B cell (primary cell): Measurements from ENCODE around the gene ABHD6. TPM values are rescaled to one million over a fixed set of nuclear protein-coding genes. Genes with fewer than 3 reads are reported as not detected.

Source experiments
- ATAC-seq: fragments of 200-7000 bp; cut with Tn5 transposase; one replicate; pipeline ENCODE4 v1.10.0; 2021; ENCODE audit warnings: low read depth, mild to moderate bottlenecking, moderate number of reproducible peaks, moderate library complexity
- CTCF ChIA-PET: fragments of 350-600 bp; sonication (Branson Sonifier 250); formaldehyde crosslinking; loops from one replicate; lab custom pipeline; 2021; ENCODE audit warnings: antibody characterized with exemption, inconsistent platforms; lab: Charles Lee
- POLR2A ChIA-PET: fragments of 350-600 bp; sonication (Branson Sonifier 250); formaldehyde crosslinking; loops from one replicate; lab custom pipeline; 2021; ENCODE audit warnings: antibody characterized with exemption; lab: Charles Lee
- DNase-seq: peaks from one replicate; pipeline ENCODE4 v3.0.0; 2013
- H2AFZ ChIP-seq: 2 replicates; pipeline ENCODE4 v1.6.1; 2012; ENCODE audit warnings: mild to moderate bottlenecking, low read depth, low read length; ENCODE audit not compliant: insufficient read depth, poor library complexity, severe bottlenecking
- H3K27ac ChIP-seq, 2 donors: 1 replicate in 1 of 2; 2 replicates in 1 of 2; pipeline ENCODE4 v1.5.1; 2012 to 2013; ENCODE audit warnings: low read length in 2 of 2, mild to moderate bottlenecking in 2 of 2, moderate library complexity in 1 of 2
- H3K27me3 ChIP-seq, 4 experiments: fragments of 200-600 bp in 1 of 4; sonication (generic) in 1 of 4; replicated peaks in 1 of 4; 1 replicate in 2 of 4; 2 replicates in 2 of 4; pipeline versions ENCODE4 v1.6.1 to v1.7.0; 2013 to 2016; ENCODE audit warnings: low read length in 3 of 4, mild to moderate bottlenecking in 2 of 4, mixed read lengths in 1 of 4, moderate library complexity in 1 of 4; ENCODE audit not compliant: insufficient read depth in 4 of 4, control insufficient read depth in 3 of 4; ENCODE audit errors: control extremely low read depth in 1 of 4
- H3K36me3 ChIP-seq, 2 experiments: replicated peaks in 1 of 2; 1 replicate in 1 of 2; 2 replicates in 1 of 2; pipeline versions ENCODE4 v1.6.1 to v1.7.1; 2013; ENCODE audit warnings: low read length in 1 of 2; ENCODE audit not compliant: insufficient read depth in 2 of 2, control insufficient read depth in 1 of 2; ENCODE audit errors: control extremely low read depth in 1 of 2, extremely low read depth in 1 of 2
- H3K4me1 ChIP-seq, 2 donors: fragments of 200-600 bp in 1 of 2; sonication (generic) in 1 of 2; 1 replicate in 1 of 2; 2 replicates in 1 of 2; pipeline versions ENCODE4 v1.5.1 to v1.6.1; 2013 to 2017; ENCODE audit warnings: low read length in 2 of 2; ENCODE audit not compliant: control insufficient read depth in 2 of 2, insufficient read depth in 2 of 2
- H3K4me2 ChIP-seq: replicated peaks from 2 replicates; pipeline ENCODE3; 2012; ENCODE audit warnings: mild to moderate bottlenecking, low read depth, low read length; ENCODE audit not compliant: poor library complexity, severe bottlenecking
- H3K4me3 ChIP-seq, 5 experiments: fragments of 200-600 bp in 1 of 5; sonication (generic) in 1 of 5; 1 replicate in 3 of 5; 2 replicates in 2 of 5; pipeline versions ENCODE4 v1.5.1 to v1.7.0; 2011 to 2016; ENCODE audit warnings: low read length in 4 of 5, mild to moderate bottlenecking in 4 of 5, low read depth in 2 of 5, control low read depth in 1 of 5, moderate library complexity in 1 of 5; ENCODE audit not compliant: insufficient read depth in 1 of 5; ENCODE audit errors: control extremely low read depth in 1 of 5, extremely low read depth in 1 of 5
- H3K79me2 ChIP-seq: fragments of 200-600 bp; sonication (generic); one replicate; pipeline ENCODE4 v1.6.0; 2016; ENCODE audit warnings: low read length; ENCODE audit not compliant: control insufficient read depth, insufficient read depth
- H3K9ac ChIP-seq: fragments of 200-600 bp; sonication (generic); 2 replicates; pipeline ENCODE4 v1.6.1; 2017; ENCODE audit warnings: mild to moderate bottlenecking, low read length, moderate library complexity
- H3K9me3 ChIP-seq, 3 donors: one replicate each; pipeline versions ENCODE4 v1.6.1 to v1.7.1; 2013; ENCODE audit warnings: low read length in 2 of 3; ENCODE audit not compliant: control insufficient read depth in 2 of 3, insufficient read depth in 1 of 3; ENCODE audit errors: control extremely low read depth in 1 of 3
- H4K20me1 ChIP-seq: 2 replicates; pipeline ENCODE4 v1.6.0; 2012; ENCODE audit warnings: mild to moderate bottlenecking, low read length; ENCODE audit not compliant: insufficient read depth, control insufficient read depth, poor library complexity, severe bottlenecking
- H3K27ac Mint-ChIP-seq: one replicate; pipeline ENCODE4 v1.8.0; 2021; ENCODE audit warnings: mixed read lengths
- H3K27me3 Mint-ChIP-seq: one replicate; pipeline ENCODE4 v1.8.0; 2021; ENCODE audit warnings: mixed read lengths
- H3K4me1 Mint-ChIP-seq: one replicate; pipeline ENCODE4 v1.8.0; 2021; ENCODE audit warnings: mixed read lengths
- H3K4me3 Mint-ChIP-seq: one replicate; pipeline ENCODE4 v1.8.0; 2021; ENCODE audit warnings: mixed read lengths
- H3K9me3 Mint-ChIP-seq: one replicate; pipeline ENCODE4 v1.8.0; 2022; ENCODE audit warnings: mixed read lengths; ENCODE audit not compliant: insufficient read depth
- CTCF ChIP-seq: fragments of 200-600 bp; IDR thresholded peaks from one replicate; pipeline ENCODE4 v1.8.0; 2022; ENCODE audit warnings: antibody characterized with exemption, mild to moderate bottlenecking
- WGBS: methylation state at CpG from one replicate; pipeline ENCODE4 v1.1.5; 2013; ENCODE audit warnings: missing lambda C conversion rate; ENCODE audit not compliant: insufficient coverage; 5-methylcytosine and 5-hydroxymethylcytosine counted together
- intact Hi-C: fragments of 100-400 bp; cut with micrococcal nuclease; formaldehyde crosslinking; loops from one replicate; pipeline ENCODE4 v1.10.0; 2022
- polyA plus RNA-seq: library from polyadenylated mRNA; depleted of rRNA; stranded (reverse); fragments of >200 nt; gene quantifications from 2 replicates; pipeline ENCODE4 v1.2.3, GENCODE V29; 2012
- total RNA-seq, 2 donors: library from RNA; stranded (reverse); fragments of 120-200 nt in 1 of 2; gene quantifications; 1 replicate in 1 of 2; 2 replicates in 1 of 2; pipeline versions ENCODE4 v1.2.3 to v1.2.4, GENCODE V29; 2013 to 2022

Gene ABHD6
- total and polyA plus RNA-seq, 2 donors (not counting 1 experiment from before 2014, with no cell fraction given), result 4.5 to 24.2 TPM

DNA sequence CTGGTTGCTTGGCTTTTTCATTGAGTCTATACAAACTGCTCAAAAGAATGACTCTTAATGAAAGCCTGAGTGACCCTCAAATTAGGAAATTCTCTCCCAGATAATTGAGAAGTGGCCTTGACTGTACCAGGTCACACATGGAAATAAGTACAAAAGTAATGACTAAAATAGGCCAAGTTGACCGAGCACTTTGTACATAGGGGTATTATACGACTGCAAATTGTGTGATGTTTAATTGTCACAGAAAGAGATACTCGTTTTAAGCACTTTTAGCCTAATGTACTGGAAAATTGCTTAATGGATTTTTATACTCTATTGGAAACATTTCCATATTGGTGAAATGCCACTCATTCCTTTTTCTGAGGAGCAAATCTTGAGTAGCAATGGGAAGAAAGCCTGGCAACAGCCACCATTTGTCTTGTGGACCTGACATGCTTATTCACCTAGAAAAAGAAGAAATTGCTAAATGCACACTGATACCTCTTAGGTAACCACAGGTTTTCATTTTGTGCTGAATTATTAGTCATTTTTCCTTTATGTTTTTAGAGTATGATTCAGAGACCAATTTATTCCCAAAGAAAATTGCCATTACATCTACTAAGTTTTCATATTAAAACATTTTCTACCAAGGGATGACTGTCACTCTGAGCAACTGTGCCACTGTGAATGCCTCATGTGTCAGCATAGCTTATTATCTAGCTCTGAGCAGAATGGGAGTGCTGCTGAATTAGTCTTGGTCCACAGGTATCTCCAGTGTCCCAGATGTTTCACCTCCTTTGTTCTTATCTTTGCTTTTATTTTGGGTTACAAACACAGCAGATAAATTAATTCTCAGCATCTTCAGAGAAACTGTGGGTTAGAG, 86.2 kb downstream of the ABHD6 start:
- H3K4me1 ChIP-seq, result peaks cover 21 to 29% of the 10 kb centered on the region in 2 donors
- H3K27ac ChIP-seq, result peak overlapping the region in 1 of 2 donors; percentile 52
- Mint-ChIP-seq H3K4me3 (peak overlapping the region; percentile 57), H3K27ac (peak overlapping the region; percentile 74), H3K27me3 (no peaks in the 10 kb centered on the region), H3K4me1 (peaks cover 38% of the 10 kb centered on the region), H3K9me3 (no peaks in the 10 kb centered on the region)
- H3K9ac ChIP-seq, result peak overlapping the region; percentile 20
- no peaks in the 10 kb centered on the region for H3K9me3 ChIP-seq
- CTCF ChIA-PET, result interaction anchor here (0.7 to 9.0 kb wide), 17 partner anchors 9 to 306 kb away, joined by 3 to 89 read pairs (median 5); partner anchors contain the start of genes HTD2, PXK and RPP14
- no peak for ATAC-seq
- no peaks in the 10 kb centered on the region for H4K20me1 ChIP-seq
- H3K79me2 ChIP-seq, result peaks cover 17% of the 10 kb centered on the region
- no peak for DNase-seq
- TF ChIP-seq CTCF, result no peak
- intact Hi-C loops, result loop anchor here (5.0 kb wide), 3 partner anchors 34 to 309 kb away; partner anchors contain the start of gene PDHB
- H3K4me3 ChIP-seq, result no peak overlapping the region
- POLR2A ChIA-PET, result no interaction called here
- no peak overlapping the region for H3K4me2 ChIP-seq
- H3K36me3 ChIP-seq, result peaks cover 0 to 5% of the 10 kb centered on the region in 2 experiments
- no peaks in the 10 kb centered on the region for H3K27me3 ChIP-seq
- H2AFZ ChIP-seq, result no peak overlapping the region
- WGBS, result no CpG with 5 or more reads among the region's 3 CpGs
